GM12872 (cell line): ENCODE data around the gene PKP2.

Experiments
- CTCF ChIP-seq: IDR thresholded peaks from 3 replicates; pipeline ENCODE4 v1.5.1; 2011; ENCODE audit warnings: low read depth, mild to moderate bottlenecking, low read length, moderate library complexity; ENCODE audit not compliant: insufficient read depth

Gene PKP2

GRCh38 chr12:32836710-32837109, 59.9 kb downstream of the PKP2 start:
- no peak for TF ChIP-seq CTCF

- no peak for TF ChIP-seq CTCF
Measured at GRCh38 chr12:32834122-32834521, 62.5 kb downstream of the PKP2 start.

- no peak for TF ChIP-seq CTCF
Measured at GRCh38 chr12:32828552-32828951, 68.0 kb downstream of the PKP2 start.

- no peak for TF ChIP-seq CTCF
Measured at GRCh38 chr12:32828120-32828519, 68.5 kb downstream of the PKP2 start.

- no peak for TF ChIP-seq CTCF
Measured at GRCh38 chr12:32826807-32827412, 69.7 kb downstream of the PKP2 start.

GRCh38 chr12:32824596-32824995, 72.0 kb downstream of the PKP2 start:
- no peak for TF ChIP-seq CTCF

- no peak for TF ChIP-seq CTCF
Measured at GRCh38 chr12:32822344-32822743, 74.2 kb downstream of the PKP2 start.
